Measurements from ENCODE around the gene P4HB.

P4HB gene

GRCh38 chr17:81845881-81846742, 14.2 kb downstream of the P4HB start:
- Histone ChIP-seq H3K27ac (ENCODE audit: insufficient read depth, low read depth, low read length, poor library complexity, severe bottlenecking) (no peak overlapping the region), H3K27me3 (ENCODE audit: control insufficient read depth, insufficient read depth, low read length, poor library complexity, severe bottlenecking) (no peaks in the 10 kb centered on the region), H3K4me3 (ENCODE audit: insufficient read depth, low read depth, low read length) (no peak overlapping the region), H3K9me3 (ENCODE audit: control insufficient read depth, low read length) (no peaks in the 10 kb centered on the region), H3K36me3 (ENCODE audit: control insufficient read depth, insufficient read depth, low read length) (peaks cover 51% of the 10 kb centered on the region), H3K4me1 (ENCODE audit: control insufficient read depth, insufficient read depth, low read length) (no peaks in the 10 kb centered on the region)
- 96% methylated on average over 38 of the region's 38 CpGs for WGBS, 2 experiments

GRCh38 chr17:81845361-81845760, 15.0 kb downstream of the P4HB start:
- Histone ChIP-seq H3K27me3 (ENCODE audit: control insufficient read depth, insufficient read depth, low read length, poor library complexity, severe bottlenecking) (no peaks in the 10 kb centered on the region), H3K4me1 (ENCODE audit: control insufficient read depth, insufficient read depth, low read length) (no peaks in the 10 kb centered on the region), H3K27ac (ENCODE audit: insufficient read depth, low read depth, low read length, poor library complexity, severe bottlenecking) (no peak overlapping the region), H3K36me3 (ENCODE audit: control insufficient read depth, insufficient read depth, low read length) (peaks cover 46% of the 10 kb centered on the region), H3K9me3 (ENCODE audit: control insufficient read depth, low read length) (no peaks in the 10 kb centered on the region), H3K4me3 (ENCODE audit: insufficient read depth, low read depth, low read length) (no peak overlapping the region)
- 91 to 92% methylated on average over 13 of the region's 13 CpGs for WGBS, 2 experiments

- Histone ChIP-seq H3K4me1 (ENCODE audit: control insufficient read depth, insufficient read depth, low read length) (no peaks in the 10 kb centered on the region), H3K9me3 (ENCODE audit: control insufficient read depth, low read length) (no peaks in the 10 kb centered on the region), H3K27me3 (ENCODE audit: control insufficient read depth, insufficient read depth, low read length, poor library complexity, severe bottlenecking) (no peaks in the 10 kb centered on the region), H3K36me3 (ENCODE audit: control insufficient read depth, insufficient read depth, low read length) (peaks cover 46% of the 10 kb centered on the region), H3K27ac (ENCODE audit: insufficient read depth, low read depth, low read length, poor library complexity, severe bottlenecking) (no peak overlapping the region), H3K4me3 (ENCODE audit: insufficient read depth, low read depth, low read length) (no peak overlapping the region)
- WGBS, 2 experiments, result 95% methylated on average over 13 of the region's 13 CpGs
These were observed 15.4 kb downstream of the P4HB start for GRCh38 chr17:81844887-81845286.

GRCh38 chr17:81844327-81844851, 15.9 kb downstream of the P4HB start:
- Histone ChIP-seq H3K27ac (ENCODE audit: insufficient read depth, low read depth, low read length, poor library complexity, severe bottlenecking) (no peak overlapping the region), H3K9me3 (ENCODE audit: control insufficient read depth, low read length) (no peaks in the 10 kb centered on the region), H3K27me3 (ENCODE audit: control insufficient read depth, insufficient read depth, low read length, poor library complexity, severe bottlenecking) (no peaks in the 10 kb centered on the region), H3K36me3 (ENCODE audit: control insufficient read depth, insufficient read depth, low read length) (peaks cover 46% of the 10 kb centered on the region), H3K4me3 (ENCODE audit: insufficient read depth, low read depth, low read length) (no peak overlapping the region), H3K4me1 (ENCODE audit: control insufficient read depth, insufficient read depth, low read length) (no peaks in the 10 kb centered on the region)
- 94% methylated on average over 14 of the region's 14 CpGs for WGBS, 2 experiments

GRCh38 chr17:81843713-81844326, 16.5 kb downstream of the P4HB start:
- Histone ChIP-seq H3K27me3 (ENCODE audit: control insufficient read depth, insufficient read depth, low read length, poor library complexity, severe bottlenecking) (no peaks in the 10 kb centered on the region), H3K36me3 (ENCODE audit: control insufficient read depth, insufficient read depth, low read length) (peaks cover 46% of the 10 kb centered on the region), H3K4me3 (ENCODE audit: insufficient read depth, low read depth, low read length) (no peak overlapping the region), H3K9me3 (ENCODE audit: control insufficient read depth, low read length) (no peaks in the 10 kb centered on the region), H3K4me1 (ENCODE audit: control insufficient read depth, insufficient read depth, low read length) (peaks cover 3% of the 10 kb centered on the region), H3K27ac (ENCODE audit: insufficient read depth, low read depth, low read length, poor library complexity, severe bottlenecking) (no peak overlapping the region)
- WGBS, 2 experiments, result 95 to 96% methylated on average over 30 of the region's 30 CpGs

GRCh38 chr17:81842725-81843504, 17.4 kb downstream of the P4HB start:
- 95 to 96% methylated on average over 21 of the region's 21 CpGs for WGBS, 2 experiments
- Histone ChIP-seq H3K36me3 (ENCODE audit: control insufficient read depth, insufficient read depth, low read length) (peaks cover 42% of the 10 kb centered on the region), H3K27ac (ENCODE audit: insufficient read depth, low read depth, low read length, poor library complexity, severe bottlenecking) (no peak overlapping the region)

GRCh38 chr17:81842378-81842724, 18.0 kb downstream of the P4HB start:
- H3K4me1 ChIP-seq (ENCODE audit: control insufficient read depth, insufficient read depth, low read length), result peaks cover 6% of the 10 kb centered on the region
- H3K36me3 ChIP-seq (ENCODE audit: control insufficient read depth, insufficient read depth, low read length), result peaks cover 40% of the 10 kb centered on the region
- WGBS, 2 experiments, result 93 to 95% methylated on average over 11 of the region's 11 CpGs

More at GRCh38 chr17:81842725-81843504, 17.4 kb downstream of the P4HB start:
- H3K4me3 ChIP-seq (ENCODE audit: insufficient read depth, low read depth, low read length), result no peak overlapping the region
- no peaks in the 10 kb centered on the region for H3K27me3 ChIP-seq (ENCODE audit: control insufficient read depth, insufficient read depth, low read length, poor library complexity, severe bottlenecking)
- peaks cover 6% of the 10 kb centered on the region for H3K4me1 ChIP-seq (ENCODE audit: control insufficient read depth, insufficient read depth, low read length)
- H3K9me3 ChIP-seq (ENCODE audit: control insufficient read depth, low read length), result no peaks in the 10 kb centered on the region

GRCh38 chr17:81841866-81842265, 18.5 kb downstream of the P4HB start:
- 95% methylated on average over 15 of the region's 15 CpGs for WGBS, 2 experiments
- H3K27ac ChIP-seq (ENCODE audit: insufficient read depth, low read depth, low read length, poor library complexity, severe bottlenecking), result no peak overlapping the region
- no peak overlapping the region for H3K4me3 ChIP-seq (ENCODE audit: insufficient read depth, low read depth, low read length)
- H3K36me3 ChIP-seq (ENCODE audit: control insufficient read depth, insufficient read depth, low read length), result peaks cover 35% of the 10 kb centered on the region
- no peaks in the 10 kb centered on the region for H3K27me3 ChIP-seq (ENCODE audit: control insufficient read depth, insufficient read depth, low read length, poor library complexity, severe bottlenecking)
- H3K9me3 ChIP-seq (ENCODE audit: control insufficient read depth, low read length), result no peaks in the 10 kb centered on the region
- H3K4me1 ChIP-seq (ENCODE audit: control insufficient read depth, insufficient read depth, low read length), result peaks cover 6% of the 10 kb centered on the region

More at GRCh38 chr17:81842378-81842724, 18.0 kb downstream of the P4HB start:
- Histone ChIP-seq H3K27ac (ENCODE audit: insufficient read depth, low read depth, low read length, poor library complexity, severe bottlenecking) (no peak overlapping the region), H3K4me3 (ENCODE audit: insufficient read depth, low read depth, low read length) (no peak overlapping the region), H3K9me3 (ENCODE audit: control insufficient read depth, low read length) (no peaks in the 10 kb centered on the region), H3K27me3 (ENCODE audit: control insufficient read depth, insufficient read depth, low read length, poor library complexity, severe bottlenecking) (no peaks in the 10 kb centered on the region)

- Histone ChIP-seq H3K4me1 (ENCODE audit: control insufficient read depth, insufficient read depth, low read length) (peaks cover 6% of the 10 kb centered on the region), H3K27ac (ENCODE audit: insufficient read depth, low read depth, low read length, poor library complexity, severe bottlenecking) (no peak overlapping the region), H3K36me3 (ENCODE audit: control insufficient read depth, insufficient read depth, low read length) (peaks cover 27% of the 10 kb centered on the region), H3K27me3 (ENCODE audit: control insufficient read depth, insufficient read depth, low read length, poor library complexity, severe bottlenecking) (no peaks in the 10 kb centered on the region), H3K4me3 (ENCODE audit: insufficient read depth, low read depth, low read length) (no peak overlapping the region), H3K9me3 (ENCODE audit: control insufficient read depth, low read length) (no peaks in the 10 kb centered on the region)
- 89 to 90% methylated on average over 40 of the region's 40 CpGs for WGBS, 2 experiments
These were observed 19.2 kb downstream of the P4HB start for GRCh38 chr17:81840826-81841778.

Measured in ectodermal cell (in vitro differentiated cells).